ENCODE measurements around the gene TM9SF1. TPM values are rescaled to one million over a fixed set of nuclear protein-coding genes. Genes with fewer than 3 reads are reported as not detected.
A peak's percentile ranks its signal among the peaks of the same experiment; 100 is the strongest.

Gene TM9SF1
- total RNA-seq, 4 donors from 2014 or later = 46.8 to 61.3 (median 54.6) TPM

- peak overlapping the region in 3 of 4 donors; percentile 67 to 92 (median 89) for H3K27ac ChIP-seq
- H3K36me3 ChIP-seq = peaks cover 0 to 100% (median 0%) of the 10 kb centered on the region in 3 donors
- TF ChIP-seq CTCF (IDR thresholded peaks at IDR 0.05) (no peak), EP300 (IDR thresholded peaks at IDR 0.05) (no peak), POLR2A (IDR thresholded peaks at IDR 0.05) (no peak)
- no peak overlapping the region for H3K4me3 ChIP-seq
- H3K4me1 ChIP-seq = peaks cover 0 to 16% (median 4%) of the 10 kb centered on the region in 4 donors
- no peak for DNase-seq (ENCODE audit: low spot score in 2 of 2)
- no peaks in the 10 kb centered on the region for H3K27me3 ChIP-seq
- WGBS, 2 donors = 86 to 90% methylated on average over 11 to 12 of the region's 12 CpGs
- H3K9me3 ChIP-seq = no peaks in the 10 kb centered on the region
Measured at GRCh38 chr14:24178399-24179178, 16.7 kb downstream of the TM9SF1 start.

GRCh38 chr14:24177891-24178290, 17.4 kb downstream of the TM9SF1 start:
- no peak for DNase-seq (ENCODE audit: low spot score in 2 of 2)
- peak overlapping the region in 2 of 4 donors; percentile 89 to 92 for H3K27ac ChIP-seq
- TF ChIP-seq EP300 (IDR thresholded peaks at IDR 0.05) = no peak
- TF ChIP-seq POLR2A (IDR thresholded peaks at IDR 0.05) = no peak
- no peak for TF ChIP-seq CTCF (IDR thresholded peaks at IDR 0.05)
- H3K36me3 ChIP-seq = peaks cover 0 to 99% (median 0%) of the 10 kb centered on the region in 3 donors
- no peak overlapping the region for H3K4me3 ChIP-seq
- H3K9me3 ChIP-seq = no peaks in the 10 kb centered on the region
- no peaks in the 10 kb centered on the region for H3K27me3 ChIP-seq
- 92% methylated on average over 14 of the region's 14 CpGs for WGBS, 2 donors
- peaks cover 0 to 16% (median 4%) of the 10 kb centered on the region in 4 donors for H3K4me1 ChIP-seq

- TF ChIP-seq POLR2A (IDR thresholded peaks at IDR 0.05) = no peak
- no peaks in the 10 kb centered on the region for H3K9me3 ChIP-seq
- peak overlapping the region in 2 of 4 donors; percentile 72 to 92 for H3K27ac ChIP-seq
- peaks cover 0 to 18% (median 6%) of the 10 kb centered on the region in 4 donors for H3K4me1 ChIP-seq
- DNase-seq (ENCODE audit: low spot score in 2 of 2) = no peak
- peaks cover 0 to 92% (median 0%) of the 10 kb centered on the region in 3 donors for H3K36me3 ChIP-seq
- H3K27me3 ChIP-seq = no peaks in the 10 kb centered on the region
- 85 to 86% methylated on average over 12 of the region's 12 CpGs for WGBS, 2 donors
- no peak overlapping the region for H3K4me3 ChIP-seq
Measured at GRCh38 chr14:24177041-24177825, 18.0 kb downstream of the TM9SF1 start.

GRCh38 chr14:24176599-24176998, 18.6 kb downstream of the TM9SF1 start:
- H3K27ac ChIP-seq = peak overlapping the region in 1 of 4 donors; percentile 72
- TF ChIP-seq POLR2A (IDR thresholded peaks at IDR 0.05) = no peak
- TF ChIP-seq EP300 (IDR thresholded peaks at IDR 0.05) = no peak
- no peak for TF ChIP-seq CTCF (IDR thresholded peaks at IDR 0.05)
- no peak overlapping the region for H3K4me3 ChIP-seq
- H3K36me3 ChIP-seq = peaks cover 0 to 86% (median 0%) of the 10 kb centered on the region in 3 donors
- no peaks in the 10 kb centered on the region for H3K9me3 ChIP-seq
- no peak for DNase-seq (ENCODE audit: low spot score in 2 of 2)
- no peaks in the 10 kb centered on the region for H3K27me3 ChIP-seq
- WGBS, 2 donors = 94 to 95% methylated on average over 5 of the region's 5 CpGs
- H3K4me1 ChIP-seq = peaks cover 0 to 24% (median 6%) of the 10 kb centered on the region in 4 donors

- no peaks in the 10 kb centered on the region for H3K9me3 ChIP-seq
- DNase-seq (ENCODE audit: low spot score in 2 of 2) = no peak
- TF ChIP-seq POLR2A (IDR thresholded peaks at IDR 0.05) (no peak), EP300 (IDR thresholded peaks at IDR 0.05) (no peak), CTCF (IDR thresholded peaks at IDR 0.05) (no peak)
- no peaks in the 10 kb centered on the region for H3K27me3 ChIP-seq
- peak overlapping the region in 2 of 4 donors; percentile 45 to 48 for H3K4me3 ChIP-seq
- H3K27ac ChIP-seq = peak overlapping the region in 3 of 4 donors; percentile 52 to 77 (median 75)
- WGBS, 2 donors = 62 to 71% methylated on average over 20 of the region's 20 CpGs
- H3K36me3 ChIP-seq = peaks cover 0 to 69% (median 0%) of the 10 kb centered on the region in 3 donors
- peaks cover 0 to 14% (median 2%) of the 10 kb centered on the region in 4 donors for H3K4me1 ChIP-seq
Measured at GRCh38 chr14:24172871-24173281, 22.4 kb downstream of the TM9SF1 start.

Data from tibial nerve (tissue), 4 donors.